NCI-H226 (cell line): Measurements from ENCODE around the gene ZIC4.

ENCODE experiments used
- DNase-seq: peaks from one replicate; pipeline ENCODE4 v3.0.0-alpha.2; 2015

ZIC4 gene

DNA sequence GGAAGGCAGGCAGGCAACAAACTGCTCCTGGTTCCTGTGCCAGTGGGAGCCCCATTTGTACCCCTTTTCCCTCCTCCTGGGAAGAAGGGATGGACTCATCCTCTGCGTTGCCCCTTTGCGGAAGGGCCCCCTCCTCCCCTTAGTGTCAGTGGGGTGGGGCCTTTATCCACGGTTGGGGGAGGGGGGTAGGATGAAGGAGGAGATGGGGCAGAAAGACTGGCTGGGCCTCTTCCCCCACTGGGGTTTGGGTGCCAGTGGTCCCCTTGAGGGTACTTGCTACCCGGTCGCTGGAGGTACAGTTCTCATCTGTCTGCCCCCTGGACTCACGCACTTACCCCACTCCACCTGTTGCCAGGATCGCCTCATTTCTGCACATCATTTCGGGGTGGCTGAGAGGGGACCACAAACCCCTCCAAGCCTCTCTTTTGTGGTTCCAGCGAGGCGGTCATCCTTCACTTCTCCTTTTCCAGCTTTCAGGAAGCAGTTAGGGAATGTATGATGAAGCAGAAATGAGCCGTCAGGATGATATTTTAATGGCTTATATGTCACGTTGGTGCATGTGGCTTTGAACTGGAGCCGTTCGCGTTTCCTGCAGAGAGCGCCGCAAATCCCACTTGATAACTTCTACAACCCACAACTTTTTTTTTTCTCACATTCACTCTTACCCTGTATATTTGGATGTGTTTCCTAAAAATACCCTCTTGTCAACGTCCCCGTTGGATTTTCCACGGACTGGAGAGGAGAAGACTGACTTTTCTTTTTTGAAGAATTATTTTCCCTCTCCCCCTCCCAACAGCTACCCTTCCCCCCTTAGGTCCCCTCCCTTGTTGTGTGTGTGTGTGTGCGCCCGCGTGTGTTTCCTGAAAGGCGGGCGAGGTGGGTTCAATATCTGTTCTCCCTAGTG is at the start of gene ZIC4:
ZIC4 (minus strand) TSS at position 516 of the 904 bp plus-strand sequence. CDS start 3,746 bp downstream, outside the sequence.
- no peak for DNase-seq

DNA sequence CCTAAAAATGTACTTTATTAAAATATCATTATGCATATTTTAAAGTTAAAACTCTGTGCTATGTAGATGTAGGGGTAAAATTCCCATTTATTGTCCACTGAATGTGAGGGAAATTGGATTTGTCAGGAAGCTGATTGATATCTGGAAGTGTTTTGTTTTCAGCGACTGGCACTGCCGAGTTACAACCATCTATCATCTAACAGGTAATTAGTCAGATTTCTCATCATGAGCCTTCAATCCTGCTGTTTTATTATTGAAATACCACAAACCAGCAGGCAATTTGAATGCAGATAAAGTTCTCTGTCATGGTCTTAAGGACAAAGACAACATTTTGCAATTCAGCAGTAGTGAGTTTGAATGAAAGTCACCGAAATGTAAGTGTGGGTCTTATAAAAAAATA is 43.3 kb upstream of the ZIC4 start:
- DNase-seq = no peak

DNA sequence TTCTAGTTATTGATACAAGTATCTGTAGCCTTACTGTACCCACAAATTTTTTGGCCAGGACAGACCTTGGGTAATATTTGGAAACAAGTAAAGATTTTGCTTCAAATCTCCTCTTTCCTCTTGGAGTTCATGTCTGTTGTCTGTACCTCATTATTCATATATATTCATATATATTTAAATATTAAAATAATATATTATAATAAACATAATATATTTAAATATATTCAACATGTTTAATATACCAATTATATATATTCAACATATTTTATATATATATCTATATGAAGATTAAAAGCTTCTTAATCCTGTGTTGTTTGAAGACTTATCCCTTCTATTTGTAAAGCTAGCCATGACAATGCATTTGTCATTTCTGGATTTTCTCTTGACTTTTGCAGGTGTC is 40.9 kb upstream of the ZIC4 start:
- DNase-seq = no peak

DNA sequence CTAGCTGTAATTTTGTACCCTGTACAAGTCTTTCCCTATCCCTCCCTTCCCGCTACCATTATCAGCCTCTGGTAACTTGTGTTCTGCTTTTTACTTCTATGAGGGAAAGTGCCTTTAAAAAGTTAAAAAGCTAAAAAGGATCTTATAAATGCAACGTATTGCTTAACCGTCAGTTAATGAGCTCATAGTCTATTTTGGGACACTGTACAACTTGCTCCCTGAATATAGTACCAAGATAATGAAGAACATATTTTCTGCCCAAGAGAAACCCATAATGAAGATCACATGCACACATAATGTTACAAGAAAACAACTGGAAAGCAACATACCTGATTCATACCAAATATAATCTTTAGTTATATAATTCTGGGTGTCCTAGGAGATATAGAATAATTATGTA is 25.4 kb upstream of the ZIC4 start:
- DNase-seq = no peak

DNA sequence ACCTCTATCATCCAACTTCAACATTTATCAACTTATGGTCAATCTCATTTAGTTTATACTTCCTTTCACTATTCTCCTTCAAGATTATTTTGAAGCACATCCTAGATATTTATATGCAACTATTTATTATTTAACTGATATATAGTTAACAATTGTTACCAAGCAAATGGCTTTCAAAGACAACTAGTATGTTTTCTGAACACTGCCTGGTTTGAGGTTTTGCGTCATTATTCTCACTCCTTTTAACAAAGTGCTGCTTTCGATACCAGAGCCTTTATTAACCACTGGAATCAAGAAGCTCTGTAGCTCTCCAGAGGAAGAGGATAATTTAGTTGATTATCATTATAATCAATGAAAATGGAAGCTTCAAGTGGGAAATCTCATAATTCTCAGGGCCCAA is 22.4 kb upstream of the ZIC4 start:
- DNase-seq = no peak

DNA sequence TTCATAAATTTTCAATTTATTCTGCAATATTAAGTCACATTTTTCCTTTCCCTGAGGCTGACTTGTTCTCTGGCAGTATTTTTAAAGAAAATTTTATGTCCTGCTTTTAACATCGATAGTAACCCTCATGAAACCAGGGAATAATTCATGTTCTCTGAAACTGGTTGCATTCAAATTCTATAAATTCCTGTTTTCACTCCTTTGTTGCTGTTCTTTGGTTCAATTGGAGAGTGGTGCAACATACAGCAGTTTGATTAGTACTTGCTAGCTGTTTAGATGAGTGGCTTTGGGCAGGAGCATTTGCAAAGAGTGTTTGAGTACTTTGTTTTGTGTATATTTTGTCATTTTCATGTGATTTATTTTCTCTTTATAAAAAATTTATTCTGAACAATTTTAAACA is 22.0 kb upstream of the ZIC4 start:
- DNase-seq = no peak

DNA sequence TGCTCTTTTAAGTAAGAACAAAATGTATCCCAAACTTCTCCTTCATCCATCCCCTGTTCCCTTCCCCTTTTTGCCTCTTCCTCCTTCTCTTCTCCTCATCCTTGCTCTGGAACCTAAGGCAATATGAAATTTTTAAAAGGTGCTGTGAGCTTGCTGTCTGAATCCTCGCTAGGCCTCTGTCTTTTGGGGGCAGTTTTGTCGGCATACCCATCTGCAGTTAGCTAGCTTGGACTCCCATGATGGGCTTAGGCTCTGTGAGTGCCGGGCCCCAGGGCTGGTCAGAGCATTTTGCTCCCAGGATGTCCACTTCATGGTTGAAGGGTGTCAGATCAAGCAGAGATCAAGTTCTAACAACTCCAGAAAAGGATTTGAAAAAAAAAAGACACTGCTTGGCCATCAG is 21.4 kb upstream of the ZIC4 start:
- DNase-seq = no peak

DNA sequence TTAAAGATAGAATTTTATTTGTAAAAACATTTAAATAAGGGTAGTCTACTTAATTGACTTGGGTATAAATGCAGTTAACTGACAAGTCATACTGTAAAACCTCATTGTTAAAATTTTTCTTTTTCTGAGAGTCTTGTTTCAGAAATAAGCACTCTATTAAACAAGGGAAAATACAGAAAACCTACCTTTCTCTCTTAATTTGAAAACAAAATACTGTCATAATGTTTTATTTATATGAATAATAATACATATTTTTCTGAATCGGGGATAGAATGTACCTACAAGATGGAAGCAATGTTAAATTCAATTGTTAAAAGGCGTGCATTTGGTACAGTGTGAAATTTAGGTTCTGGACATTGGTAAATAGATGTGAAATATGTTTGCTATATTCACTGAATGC is 20.6 kb upstream of the ZIC4 start:
- no peak for DNase-seq

DNA sequence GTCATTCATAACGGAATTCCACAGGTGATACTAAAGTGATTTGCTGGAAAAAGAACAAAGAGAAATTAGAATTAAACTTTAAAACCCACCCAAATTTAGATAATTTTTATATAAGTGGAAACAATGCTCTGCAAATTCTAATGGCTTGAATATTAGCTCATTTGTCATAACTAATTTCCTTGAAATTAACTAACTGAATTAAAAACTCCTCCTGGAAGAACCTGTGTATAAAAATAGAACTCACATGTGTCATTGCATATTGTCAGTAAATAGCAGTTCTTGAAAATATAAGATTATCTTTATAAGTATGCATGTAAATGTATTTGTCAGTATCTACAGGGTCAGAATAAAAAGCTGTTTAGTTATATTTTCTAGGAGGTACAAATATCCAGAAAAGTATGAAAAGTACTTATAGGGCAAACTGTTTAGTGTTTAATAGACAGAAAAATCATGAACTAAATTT is 19.1 kb upstream of the ZIC4 start:
- no peak for DNase-seq

DNA sequence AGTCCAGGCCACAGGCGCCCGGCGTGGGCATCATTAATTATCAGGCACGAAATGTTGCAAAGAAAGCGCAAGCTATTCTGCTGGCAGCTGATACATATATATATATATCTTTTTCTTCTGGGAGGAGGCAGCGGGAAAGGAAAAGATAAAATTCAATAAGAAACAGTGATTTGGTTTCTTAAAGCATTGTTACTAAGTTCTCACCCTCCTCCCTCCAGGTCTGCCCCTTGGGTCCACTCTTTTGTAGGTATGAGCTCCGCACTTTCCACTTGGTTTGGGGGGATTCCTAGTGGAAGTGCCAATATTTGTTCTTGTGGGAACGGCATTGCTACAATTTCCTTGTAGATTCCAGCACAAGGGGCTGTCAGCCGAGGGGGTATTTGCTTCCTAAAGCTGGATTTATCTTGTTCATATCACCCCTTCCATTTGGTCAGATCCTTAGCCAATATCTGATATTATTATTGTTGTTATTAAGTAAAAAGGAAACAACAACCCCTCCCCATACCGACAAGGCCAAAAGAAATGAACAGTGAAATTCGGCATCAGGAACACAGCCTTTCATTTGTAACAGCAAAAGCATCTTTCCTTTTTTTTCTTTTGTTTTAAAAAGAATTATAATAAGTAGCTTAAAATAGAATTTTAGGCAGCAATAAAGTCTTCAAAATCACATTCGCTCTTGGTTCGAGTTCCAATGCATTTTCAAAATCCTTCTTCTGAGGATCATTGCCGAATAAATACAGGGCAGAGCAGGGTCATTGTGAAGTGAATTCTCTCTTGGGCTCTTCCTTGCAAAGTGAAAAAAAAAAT is 18.4 kb upstream of the ZIC4 start:
- no peak for DNase-seq

DNA sequence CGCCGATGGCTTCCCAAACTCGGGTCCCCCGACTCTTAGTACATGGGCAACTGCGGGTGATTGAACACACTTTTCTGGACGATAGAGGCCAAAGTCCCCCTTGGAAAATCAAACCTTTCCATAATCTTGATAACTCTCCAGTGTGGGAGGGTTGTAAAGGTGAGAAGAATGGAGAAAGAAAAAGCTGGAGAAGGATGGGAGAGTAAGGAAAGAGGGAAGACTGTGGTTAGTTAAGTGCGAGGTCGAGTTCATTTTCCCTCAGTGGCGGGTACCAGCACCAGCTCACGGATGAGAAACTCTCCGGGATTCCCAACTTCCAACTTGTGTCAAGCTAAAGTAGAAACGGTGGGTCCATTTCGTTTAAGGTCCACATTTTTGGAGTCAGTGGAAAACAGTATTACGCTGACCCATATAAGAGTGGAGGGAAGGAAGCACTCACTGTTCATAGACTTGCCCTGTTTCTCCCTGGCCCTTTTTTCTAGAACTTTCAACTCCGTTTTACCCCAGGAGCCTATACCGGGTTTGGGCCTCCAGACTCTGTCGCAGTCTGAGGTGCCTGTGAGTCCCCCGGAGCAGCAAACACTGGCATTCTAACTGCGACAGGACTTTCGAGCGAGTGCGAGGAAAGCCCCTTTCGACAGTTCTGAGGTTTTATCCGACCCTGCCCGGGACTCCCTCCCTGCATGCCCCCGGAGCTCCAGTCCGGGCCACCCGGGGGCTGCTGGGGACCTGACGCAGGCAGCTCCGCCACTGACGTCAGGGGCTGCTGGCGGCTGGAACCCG is 17.6 kb upstream of the ZIC4 start:
- no peak for DNase-seq

DNA sequence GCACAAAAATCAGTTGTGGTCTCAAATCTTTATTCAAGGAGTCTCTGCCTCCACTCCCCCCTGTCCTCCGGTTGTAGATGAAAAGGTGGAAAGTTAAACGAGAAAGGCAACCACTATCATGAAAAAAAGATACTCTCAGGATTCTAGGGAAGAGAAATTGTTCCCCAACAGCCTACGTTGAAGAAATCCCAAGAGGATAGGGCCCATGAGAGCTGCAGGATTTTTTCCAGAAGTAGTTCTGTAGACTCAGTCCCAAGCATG is 17.1 kb upstream of the ZIC4 start:
- DNase-seq = no peak

DNA sequence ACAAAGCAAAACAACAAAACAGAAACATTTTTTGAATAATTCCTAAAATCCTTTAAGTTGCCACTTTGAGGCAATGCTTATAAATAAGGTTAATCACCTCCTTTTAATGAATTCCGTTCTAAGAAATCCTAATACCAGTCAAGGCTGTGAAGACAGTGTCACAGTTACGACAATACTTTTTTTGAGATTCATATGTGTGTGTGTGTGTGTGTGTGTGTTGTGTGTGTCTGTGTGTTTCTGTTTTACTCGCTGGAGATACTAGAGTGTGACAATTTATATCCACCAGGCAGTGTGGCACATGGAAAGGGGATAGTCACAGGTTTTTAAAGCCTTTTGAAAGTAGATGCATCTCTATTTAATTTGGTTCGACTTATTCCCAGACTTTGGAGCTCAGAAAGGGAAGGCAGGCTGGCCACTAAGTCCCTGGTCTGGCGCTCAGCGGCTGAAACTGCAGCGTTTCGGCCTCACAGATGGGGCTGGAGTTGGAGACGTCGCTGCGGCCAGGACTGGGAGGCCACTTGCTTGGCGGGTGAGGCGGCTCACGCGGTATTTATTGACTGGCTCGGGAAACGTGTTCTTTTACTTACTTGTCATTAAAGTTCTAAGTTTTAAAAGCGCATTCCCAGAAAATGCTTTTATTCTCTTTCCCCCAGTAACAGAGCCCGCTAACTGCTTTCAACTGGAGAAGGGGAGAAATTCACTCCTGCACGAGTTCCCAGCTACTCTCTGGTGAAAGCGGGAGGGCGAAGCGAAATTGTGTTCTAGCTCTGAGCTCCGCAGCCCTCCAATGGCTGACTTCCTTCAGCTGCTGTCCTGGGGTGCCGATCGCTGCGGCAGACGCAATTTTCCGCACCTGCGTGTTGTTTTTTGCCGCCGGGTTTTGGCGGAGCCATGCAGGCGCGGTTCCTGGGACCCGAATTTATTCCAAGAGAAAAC is 16.5 kb upstream of the ZIC4 start:
- DNase-seq = no peak

DNA sequence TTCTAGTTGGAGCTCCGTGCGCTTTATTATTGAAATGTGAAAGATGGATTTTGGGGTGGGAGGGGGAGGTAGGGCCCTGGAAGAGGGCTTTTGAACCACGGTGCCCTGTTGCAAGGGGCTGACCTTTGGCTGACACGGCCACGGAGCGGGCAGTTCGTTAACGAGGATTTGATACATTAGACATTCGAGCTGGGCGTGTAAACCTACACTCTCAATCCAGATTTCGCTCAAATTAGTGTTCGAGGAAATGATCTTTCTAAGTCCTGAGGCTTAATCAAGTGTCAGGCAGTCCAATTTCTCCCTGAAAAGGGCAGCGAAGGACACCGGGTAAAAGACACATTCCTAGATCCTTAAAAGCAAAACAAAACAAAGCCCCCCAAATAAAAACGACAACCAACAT is 15.9 kb upstream of the ZIC4 start:
- no peak for DNase-seq

DNA sequence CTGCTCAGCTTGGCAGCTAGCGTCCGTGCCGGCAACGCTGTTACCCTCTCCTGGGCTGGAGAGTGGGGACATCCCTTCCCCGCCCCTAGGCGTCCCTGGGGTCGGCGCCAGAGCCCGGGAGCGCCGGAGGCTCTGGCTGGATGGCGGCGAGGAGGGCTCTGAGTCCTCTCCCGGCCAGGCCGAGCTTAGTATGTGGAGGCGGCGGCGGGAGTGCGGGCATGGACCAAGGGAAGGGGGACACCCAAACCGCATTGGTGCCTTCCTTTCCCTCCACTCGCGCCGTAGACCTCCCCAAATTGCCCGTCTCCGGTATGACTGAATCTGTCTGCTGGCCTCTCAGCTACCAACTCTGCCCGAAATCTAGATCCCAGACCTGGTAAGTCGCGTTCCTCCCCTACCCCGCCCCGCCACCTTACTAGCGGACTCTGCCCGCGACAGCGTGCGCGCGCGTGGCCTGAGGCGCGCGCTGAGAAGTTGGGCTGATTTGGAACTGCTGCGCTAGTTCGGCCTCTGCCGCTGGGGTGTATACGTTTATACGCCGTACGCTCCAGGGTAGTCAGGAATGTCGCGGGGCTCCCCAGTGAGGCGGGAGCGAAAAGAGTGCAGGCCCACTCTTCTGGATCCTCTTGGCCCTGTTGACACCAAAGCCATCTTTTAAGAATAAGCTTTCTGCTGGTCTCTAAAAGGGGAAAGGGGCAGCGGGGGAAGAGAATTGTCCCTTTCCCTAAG is 15.0 kb upstream of the ZIC4 start:
- DNase-seq = no peak

DNA sequence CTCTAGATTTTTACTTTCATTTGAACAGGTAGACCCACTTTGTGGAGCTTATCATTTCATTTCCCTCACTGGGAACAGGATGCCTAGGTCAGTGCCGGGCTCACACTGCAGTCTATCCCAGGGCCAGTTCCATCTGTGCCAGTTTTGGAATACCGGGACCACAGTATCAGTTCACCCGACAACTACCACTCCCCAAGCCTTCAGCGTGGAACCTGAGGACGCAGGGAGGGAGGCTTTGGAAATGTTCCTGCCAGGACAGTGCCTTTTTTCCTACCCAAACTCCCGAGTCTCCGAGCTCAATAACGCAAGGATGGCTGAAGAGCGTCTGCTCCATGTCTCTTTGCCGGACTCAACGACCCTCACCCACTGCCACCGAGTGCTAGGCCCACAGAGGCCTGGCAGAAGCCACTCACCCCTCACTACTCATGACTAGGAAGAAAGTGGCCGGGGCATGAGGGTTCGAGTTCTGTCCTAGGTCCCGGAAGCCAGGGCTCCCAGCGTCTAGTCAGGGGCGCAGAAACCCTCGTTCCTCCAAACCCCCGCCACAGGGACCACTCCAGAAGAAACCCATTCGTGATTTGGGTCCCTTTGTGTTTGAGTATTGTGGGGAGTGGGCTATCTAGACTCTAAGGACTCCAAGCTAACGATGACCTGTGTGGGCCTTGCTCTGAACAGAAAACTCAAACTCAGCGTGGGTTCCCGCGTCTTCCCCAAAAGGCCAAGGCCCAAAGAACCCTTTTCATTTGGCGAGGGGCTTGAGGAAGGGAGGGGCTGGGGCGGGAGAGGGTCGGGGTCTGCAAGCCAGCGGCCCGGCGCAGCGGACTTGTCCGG is 14.2 kb upstream of the ZIC4 start:
- no peak for DNase-seq

DNA sequence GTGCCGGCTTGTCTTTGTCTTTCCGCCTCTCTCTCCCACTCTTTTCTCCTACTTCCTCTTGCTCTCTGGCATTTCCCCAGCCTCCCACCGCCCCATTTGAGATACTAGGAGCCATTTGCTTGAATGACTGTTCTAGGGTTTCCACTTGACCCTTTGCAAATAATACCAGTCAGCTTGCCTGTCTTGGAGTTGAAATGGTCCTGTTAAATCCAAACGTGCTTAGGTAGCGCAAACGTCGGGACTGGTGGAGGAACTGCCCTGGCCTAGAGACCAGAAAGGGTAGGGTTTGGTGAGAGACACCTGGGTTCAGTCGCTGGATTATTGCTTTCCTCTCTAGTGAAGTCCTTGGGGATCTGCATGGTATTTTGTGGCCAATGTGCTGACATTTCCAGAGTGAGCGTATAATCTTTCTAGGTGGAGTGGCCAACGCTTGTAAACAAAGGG is 13.5 kb upstream of the ZIC4 start:
- DNase-seq = no peak

DNA sequence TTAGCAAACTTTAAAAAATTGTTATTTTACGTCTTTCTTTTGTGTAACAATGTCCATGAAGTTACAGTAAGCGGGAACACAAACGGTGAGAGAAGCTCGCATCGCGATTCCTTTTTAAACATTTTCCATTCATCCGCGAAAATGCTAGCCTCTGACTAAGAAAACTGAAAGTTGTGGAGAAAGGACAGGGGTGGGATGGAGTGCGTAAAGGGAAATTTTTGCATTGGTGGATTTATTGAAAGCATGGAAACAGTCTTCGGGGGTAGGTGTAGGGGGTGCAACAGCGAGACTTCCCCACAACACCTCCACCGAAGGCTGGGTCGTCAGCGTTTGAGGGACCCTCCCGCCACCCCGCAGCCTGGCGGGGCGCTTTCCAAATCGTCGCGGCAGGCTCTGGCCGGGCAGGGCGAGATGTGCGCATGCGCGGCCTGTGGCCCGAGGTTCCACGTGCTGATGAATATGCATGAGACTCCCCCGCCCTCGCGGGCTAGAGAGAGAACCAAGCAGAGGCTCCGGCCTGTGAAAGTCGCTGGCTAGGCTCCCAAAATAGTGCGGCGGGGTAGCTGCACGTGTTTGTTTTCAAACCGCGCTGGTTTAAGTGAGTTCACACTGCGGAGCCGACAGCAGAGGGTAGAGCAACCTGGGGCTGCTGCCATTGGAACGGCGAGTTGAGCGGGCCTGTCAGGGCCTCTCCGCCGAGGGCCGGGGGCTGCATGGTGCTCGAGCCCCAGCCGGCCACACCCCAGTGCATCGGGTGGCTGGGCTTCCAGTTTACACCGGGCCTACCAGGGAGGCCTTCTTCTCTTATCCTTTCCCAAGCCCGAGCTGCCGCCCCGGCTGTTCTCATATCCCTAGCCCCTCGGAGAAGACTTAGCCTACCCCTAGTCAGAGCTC is 12.7 kb upstream of the ZIC4 start:
- DNase-seq = no peak

DNA sequence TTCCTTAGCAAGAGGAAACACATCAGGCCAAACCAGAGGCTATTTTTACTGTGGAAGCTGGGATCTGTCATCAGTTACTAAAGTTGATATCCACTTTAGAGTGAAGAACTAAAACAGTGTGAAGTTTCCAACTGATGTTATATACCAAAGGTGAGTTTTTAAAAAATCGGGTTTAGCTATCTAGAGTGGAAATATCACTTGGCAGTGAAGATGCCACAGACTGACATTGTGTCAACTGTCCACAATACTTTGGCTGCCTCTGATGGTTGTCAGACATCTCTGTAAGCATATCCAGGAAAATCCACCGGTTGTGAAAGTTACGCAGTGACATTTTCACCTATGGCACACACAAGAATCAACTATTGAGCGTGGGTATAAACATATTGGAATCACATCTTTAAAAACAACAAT is 12.0 kb upstream of the ZIC4 start:
- no peak for DNase-seq
